HG02981 (cell line): ENCODE results near the gene ALDH6A1.
"Not testable (repeated sequence)": the region's sequence is repeated elsewhere in the genome, so short reads cannot be mapped to it uniquely, and the experiment has no call there.

Experiments
- ATAC-seq: cut with Tn5 transposase; IDR thresholded peaks from one replicate; pipeline ENCODE4 v1.9.1; 2021; ENCODE audit warnings: mild to moderate bottlenecking, moderate library complexity; ENCODE audit not compliant: unreplicated experiment

The ALDH6A1 gene

DNA sequence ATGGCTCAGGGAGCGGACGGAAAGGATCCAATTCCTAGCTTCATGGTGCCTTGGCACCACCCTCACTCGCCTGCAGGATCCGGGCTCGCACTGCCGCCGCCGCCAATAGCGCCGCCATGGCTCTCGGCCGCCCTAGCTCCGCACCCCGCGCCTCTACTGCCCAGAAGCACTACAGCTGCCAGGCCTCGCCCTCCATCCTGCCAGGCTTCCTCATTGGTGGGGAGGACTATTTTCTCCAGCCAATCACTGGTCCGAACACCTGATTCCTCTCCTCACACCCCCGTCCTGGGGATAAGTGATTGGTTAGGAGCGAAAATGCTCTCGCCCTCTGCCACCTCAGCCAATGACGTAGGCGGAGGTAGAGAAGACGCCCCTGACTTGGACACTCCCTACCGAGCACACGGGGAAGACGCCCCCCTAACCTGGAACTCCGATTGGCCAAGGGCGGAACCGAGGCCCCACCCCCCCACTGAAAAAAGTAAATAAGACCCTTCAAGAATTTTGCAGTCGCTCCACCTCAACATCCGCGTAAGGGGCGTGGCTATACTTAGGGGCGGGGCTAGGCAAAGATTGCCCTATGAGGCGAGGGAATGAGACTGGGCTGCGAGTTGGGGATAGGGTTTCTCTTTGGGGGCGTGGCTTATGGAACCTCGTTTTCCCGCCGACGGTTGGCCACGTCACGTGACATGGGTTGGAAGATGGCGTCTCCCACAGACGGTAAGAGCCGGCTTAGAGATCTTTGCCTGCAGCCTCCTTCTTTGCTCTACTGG, at the start of gene ALDH6A1, which contains the start of gene LIN52:
Gene ALDH6A1 (minus strand): TSS at position 177 of the 770 bp plus-strand sequence. CDS start 59 bp downstream, at position 118.
Gene LIN52 (plus strand): TSS at position 680 of the 770 bp plus-strand sequence. CDS start 19 bp downstream, at position 699.
- peak; percentile 90 for ATAC-seq

DNA sequence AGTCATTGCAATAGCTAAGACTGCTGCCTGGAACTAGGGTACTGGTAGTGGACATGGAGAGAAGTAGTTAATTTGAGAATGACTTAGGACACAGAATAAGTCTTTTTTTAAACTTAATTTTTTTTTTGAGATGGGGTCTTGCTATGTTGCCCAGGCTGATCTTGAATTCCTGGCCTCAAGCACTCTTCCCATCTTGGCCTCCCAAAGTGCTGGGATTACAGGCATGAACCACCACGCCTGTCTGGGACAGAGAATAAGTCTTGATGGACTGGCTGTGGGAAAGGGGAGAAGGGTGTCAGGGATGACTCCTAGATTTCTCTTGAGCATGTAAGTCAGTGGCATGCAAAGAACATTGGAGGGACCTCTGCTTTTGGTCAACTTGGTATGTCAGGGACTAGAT, 43.4 kb upstream of the ALDH6A1 start:
- no peak for ATAC-seq

DNA sequence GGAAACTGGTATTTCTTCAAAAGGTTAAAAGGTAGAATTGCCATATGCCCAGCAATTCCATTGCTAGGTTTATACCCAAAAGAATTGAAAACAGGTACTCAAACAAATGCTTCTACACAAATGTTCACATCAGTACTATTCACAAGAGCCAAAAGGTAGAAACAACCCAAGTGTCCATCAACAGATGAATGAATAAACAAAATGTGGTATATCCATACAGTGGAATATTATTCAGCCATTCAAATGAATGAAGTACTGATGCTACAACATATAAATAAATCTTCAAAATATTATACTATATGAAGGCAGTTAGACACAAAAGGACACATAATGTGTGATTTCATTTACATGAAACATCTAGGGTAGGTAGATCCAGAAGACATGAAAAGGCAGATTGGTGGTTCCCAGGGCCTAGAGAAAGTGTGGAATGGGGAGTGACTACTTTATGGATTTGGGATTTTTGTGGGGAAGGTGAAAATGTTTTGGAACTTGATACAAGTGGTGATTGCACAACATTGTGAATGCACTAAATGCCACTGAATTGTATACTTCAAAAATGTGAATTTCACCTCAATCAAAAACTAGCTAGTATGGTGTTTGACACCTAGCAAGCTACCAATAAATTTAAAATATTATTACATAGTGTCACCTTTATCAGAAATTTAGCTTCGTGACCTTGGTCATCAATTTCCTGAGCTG, 42.2 kb upstream of the ALDH6A1 start:
- no peak for ATAC-seq

DNA sequence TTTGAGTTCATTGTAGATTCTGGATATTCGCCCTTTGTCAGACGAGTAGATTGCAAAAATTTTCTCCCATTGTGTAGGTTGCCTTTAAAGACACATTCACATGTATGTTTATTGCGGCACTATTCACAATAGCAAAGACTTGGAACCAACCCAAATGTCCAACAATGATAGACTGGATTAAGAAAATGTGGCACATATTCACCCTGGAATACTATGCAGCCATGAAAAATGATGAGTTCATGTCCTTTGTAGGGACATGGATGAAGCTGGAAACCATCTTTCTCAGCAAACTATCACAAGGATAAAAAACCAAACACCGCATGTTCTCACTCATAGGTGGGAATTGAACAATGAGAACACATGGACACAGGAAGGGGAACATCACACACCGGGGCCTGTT, 41.2 kb upstream of the ALDH6A1 start:
- ATAC-seq, result not testable (repeated sequence)

DNA sequence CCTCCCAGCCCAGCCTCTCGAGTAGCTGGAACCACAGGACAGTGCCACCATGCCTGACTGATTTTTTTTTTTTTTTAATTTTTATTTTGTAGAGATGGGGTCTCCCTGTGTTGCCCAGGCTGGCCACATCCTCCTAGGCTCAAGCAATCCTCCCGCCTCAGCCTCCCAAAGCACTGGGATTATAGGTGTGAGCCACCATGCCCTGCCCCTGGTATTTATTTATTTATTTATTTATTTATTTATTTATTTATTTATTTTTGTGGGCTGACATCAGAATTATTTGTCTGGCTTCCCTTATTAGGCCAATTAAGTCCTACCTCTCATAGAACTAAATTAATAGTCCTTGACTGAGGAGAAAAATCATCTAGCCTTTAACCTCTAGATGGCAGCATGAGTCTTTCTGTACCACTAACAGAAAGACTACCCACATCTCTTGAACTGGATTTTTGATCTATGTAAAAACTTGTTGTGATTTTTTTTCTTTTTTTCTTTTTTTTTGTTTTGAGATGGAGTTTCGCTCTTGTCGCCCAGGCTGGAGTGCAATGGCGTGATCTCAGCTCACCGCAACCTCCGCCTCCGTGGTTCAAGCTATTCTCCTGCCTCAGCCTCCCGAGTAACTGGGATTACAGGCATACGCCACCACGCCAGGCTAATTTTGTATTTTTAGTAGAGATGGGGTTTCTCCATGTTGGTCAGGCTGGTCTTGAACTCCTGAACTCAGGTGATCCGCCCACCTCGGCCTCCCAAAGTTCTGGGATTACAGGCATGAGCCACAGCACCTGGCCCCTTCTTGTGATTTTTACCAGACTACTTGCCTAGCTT, 27.4 kb upstream of the ALDH6A1 start:
- ATAC-seq, result not testable (repeated sequence)

DNA sequence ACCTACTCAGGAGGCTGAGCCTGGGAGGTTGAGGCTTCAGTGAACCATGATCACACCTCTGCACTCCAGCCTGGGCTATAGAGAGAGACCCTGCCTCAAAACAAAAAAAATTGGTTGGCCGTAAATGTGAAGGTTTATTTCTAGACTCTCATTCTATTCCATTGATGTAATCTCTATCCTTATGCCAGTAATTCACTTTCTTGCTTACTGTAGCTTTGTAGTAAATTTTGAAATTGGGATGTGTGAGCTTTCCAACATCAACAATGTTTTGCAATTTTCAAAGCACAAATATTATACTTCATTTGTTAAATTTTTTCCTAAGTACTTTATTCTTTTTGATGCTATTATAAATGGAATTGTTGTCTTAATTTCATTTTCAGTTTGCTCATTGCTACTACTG, 25.1 kb upstream of the ALDH6A1 start:
- no peak for ATAC-seq

DNA sequence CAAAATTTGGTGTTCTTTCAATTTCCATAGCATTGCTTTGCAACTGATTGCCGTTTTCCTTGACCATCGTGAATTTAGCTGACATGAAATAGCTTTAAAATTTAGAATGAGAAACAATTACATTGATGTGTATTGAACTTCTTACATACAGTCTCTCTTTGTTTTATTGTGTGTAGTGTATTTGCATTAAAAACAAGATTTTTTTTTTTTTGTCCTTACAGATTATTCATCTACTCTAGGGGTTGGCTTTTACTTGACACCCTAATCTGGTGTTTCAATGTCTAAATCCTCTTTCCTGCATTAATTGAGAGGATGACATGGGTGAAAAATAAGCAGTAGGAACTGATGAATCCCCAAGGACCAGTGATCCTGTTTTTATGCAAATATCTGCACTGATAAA, 21.1 kb upstream of the ALDH6A1 start:
- ATAC-seq, result no peak

DNA sequence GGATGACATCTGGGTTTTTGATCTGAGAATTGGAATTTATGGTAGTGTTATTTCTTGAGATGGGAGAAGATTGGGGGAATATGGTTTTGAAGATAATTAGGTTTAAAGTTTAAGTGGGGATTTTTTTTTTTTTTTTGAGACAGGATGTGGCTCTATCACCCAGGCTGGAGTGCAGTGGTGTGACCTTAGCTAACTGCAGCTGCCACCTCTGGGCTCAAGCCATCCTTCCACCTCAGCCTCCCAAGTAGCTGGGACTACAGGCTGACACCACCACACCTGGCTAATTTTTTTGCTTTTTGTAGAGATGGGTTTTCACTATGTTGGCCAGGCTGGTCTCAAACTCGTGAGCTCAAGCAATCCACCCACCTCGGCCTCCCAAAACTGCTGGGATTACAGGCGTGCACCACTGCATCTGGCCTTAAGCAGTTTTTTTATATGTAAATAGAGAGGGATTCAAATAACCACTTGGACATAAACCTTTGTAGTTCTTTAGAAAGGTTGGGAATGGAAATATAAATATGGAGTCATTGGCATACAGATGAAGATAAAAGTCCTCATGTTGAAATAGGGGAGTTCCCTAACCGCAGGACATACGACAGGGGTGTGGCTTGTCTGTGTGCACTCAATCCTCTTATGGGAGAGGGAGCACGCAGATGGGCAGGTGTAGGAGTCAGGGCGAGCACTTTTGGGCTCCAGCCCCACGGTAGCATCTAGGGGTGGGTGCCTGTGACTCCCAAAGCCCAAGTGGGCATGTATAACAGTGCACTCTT, 5.2 kb upstream of the ALDH6A1 start:
- no peak for ATAC-seq

DNA sequence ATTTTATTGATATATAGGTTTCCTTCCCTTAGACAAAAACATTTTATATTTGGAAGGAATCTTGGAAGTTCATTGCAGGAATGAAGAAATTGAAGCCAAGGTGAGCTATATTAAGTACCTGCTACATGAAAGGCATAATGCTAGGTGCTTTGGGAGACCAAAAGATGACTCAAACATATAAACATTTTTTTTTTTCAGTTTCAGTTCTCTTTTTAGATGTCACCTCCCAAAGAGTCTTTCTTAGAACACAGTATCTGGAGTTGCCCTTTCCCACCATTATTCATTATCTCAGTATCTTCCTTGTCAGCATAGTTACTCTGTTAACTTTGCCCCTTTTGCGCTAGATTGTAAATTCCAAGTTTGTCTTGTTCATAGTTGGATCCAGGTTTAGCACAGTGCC, 1.6 kb upstream of the ALDH6A1 start:
- ATAC-seq, result no peak

DNA sequence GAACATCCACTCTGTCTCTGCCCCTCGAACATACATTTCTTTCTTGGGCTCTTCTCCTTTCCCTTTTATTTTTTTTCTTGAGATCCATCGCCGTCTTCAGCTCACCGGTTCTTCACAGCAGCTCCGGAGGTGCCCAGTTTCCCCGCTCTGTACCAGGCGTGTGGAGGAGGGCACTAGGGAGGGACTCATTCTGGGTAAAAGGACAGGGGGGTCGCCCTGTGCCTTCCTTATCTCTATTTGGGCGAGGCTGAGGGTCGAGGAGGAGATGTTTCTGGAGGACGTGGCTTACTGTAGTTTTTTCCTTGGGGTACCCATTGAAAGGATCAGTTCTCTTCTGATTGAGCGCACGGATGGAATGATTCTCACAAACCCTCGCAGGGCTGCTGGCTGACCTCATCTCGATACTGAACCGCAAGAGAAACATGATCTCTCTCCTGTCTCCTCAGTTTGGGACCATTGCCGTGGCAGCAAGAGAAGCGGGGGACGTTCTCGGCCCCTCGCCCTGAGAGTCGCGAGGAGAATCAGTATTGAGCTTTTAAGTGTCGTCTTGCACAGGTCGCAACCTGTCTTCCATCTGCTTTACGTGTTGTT, 889 bp upstream of the ALDH6A1 start:
- no peak for ATAC-seq

DNA sequence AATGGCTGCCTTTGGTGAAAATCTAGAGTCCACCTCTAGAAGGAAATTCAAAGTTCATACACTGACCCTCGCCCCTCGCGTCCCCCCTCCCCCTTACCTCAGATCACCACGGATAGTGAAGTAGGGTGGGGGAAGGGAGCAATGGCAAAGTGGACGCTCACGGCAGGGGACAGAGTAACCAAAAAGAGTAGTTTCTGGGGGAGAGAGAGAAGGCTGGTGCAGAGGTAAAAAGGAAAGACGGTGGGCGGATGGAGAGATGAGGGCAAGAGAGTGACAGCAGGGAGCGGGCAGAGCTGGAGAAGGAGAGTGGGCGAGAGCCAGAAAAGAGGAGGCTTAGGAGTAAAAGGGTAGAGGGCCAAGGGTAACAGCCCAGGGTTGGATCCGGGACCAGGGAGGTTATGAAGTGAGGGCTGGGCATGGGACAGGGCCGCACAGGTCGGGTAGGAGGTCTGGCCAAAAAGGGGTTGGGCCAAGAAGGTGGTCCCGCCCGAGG, 423 bp downstream of the ALDH6A1 start:
- ATAC-seq, result peak; percentile 10

DNA sequence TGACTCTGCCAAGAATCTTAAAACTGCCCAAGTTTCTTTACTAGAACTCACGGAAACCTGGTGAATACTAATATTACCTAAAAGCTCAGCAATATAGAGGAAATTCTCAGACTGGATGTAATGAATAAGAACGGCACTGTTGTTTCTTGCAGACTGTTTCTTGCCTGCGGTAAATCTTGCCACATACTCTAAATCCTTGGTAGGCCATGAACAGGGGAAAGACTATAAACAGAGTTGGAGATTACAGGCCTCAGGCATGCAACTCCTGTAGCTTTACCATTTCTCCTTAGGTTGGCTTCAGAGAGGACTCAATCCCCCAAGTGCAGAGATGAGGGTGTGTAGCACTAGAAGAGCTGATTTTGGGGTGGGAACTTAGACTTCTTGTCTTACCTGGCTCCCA, 1.1 kb downstream of the ALDH6A1 start:
- no peak for ATAC-seq

DNA sequence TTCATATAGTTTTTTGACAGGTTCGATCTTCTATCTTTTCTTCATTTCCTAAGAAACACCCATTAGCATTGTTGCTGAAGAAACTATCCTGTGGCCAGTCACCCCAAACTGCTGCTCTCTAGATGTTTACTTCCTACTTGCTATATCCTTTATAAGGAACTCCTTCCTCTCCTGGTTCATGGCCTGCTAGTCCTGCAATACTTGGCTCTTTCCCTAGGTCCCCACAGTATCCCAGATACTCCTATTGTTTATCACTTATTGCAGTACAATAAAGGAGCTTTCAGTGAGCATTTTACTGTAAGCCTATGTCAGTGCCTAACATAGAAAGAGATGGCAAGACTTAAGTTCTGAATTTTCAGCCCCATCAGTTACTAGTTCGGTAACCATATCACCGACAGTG, 2.8 kb downstream of the ALDH6A1 start:
- ATAC-seq, result no peak

DNA sequence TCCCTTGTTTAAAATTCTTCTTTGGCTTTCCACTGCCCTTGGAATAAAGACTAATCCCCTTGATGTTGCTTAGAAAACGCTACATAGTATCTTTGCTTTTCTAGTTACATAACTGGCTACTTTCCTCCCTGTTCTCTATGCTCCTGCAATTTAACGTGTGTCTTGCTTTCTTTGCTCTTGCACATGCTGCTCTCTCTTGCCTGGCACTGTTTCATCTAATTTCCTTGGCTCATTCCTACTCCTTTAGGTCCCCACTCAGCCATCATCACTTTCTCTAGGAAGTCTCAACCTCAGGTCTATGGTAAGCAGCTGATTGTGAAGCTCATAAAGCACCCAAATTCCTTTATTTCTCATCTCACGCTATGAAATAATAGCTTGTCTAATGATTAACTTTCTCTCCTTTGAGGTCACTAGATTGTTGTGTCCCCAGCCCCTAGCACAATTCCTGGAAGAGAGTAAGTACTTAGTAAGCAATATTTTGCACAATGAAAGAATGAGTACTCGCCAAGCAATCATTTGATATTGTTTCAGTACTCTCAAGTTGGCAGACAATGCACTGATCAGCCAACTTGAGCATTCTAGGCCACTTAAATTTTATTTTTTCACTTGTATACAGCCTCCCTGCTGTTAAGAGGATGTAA, 3.3 kb downstream of the ALDH6A1 start:
- ATAC-seq, result no peak

DNA sequence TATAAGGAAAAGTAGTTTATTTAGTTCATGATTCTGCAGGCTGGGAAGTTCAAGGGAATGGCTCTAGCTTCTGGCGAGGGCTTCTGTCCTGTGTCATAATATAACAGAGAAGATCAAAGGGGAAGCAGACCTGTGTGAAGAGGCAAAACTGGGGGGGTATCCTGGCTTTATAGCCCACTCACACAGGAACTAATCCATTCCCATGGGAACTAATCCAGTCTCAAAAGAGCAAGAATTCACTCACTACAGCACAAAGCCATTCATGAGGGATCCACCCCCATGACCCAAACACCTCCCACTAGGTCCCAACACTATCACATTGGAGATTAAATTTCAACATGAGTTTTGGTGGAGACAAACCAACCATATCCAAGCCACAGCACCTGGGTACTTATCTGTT, 6.9 kb downstream of the ALDH6A1 start:
- no peak for ATAC-seq

DNA sequence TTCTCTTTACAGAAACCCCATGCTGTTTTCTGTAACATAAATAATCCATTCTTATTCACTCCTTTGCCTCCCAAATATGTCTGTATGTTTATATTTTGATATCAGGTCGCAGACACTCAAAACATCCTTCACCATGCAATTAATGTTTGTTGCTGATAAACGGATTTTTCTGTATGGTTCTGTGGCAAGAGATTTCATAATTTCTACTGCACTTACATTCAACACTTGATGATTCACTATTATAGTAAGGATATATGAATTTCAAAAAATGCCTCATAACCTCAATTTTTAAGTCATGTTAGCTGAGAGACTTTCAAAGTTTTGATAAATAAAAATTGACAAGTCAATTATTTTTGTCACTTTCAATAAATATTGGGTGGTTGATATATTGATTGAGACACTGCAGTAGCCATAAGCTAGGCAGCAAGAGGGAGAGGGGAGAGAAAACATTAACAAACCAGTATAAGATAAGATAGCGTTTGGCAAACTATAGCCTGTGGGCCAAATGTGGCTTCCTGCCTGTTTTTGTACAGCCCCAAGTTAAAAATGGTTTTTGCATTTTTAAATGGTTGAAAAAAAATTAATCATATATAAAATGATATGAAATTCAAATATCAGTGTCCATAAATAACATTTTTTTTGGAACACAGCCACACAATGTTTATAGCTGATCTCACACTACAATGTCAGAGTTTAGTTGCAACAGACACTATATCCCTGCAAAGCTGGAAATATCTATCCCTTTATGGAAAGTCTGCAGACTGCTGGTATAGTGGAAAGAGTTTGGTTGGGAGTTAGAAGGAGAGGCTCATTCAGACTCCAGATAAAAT, 18.3 kb downstream of the ALDH6A1 start:
- ATAC-seq, result no peak

DNA sequence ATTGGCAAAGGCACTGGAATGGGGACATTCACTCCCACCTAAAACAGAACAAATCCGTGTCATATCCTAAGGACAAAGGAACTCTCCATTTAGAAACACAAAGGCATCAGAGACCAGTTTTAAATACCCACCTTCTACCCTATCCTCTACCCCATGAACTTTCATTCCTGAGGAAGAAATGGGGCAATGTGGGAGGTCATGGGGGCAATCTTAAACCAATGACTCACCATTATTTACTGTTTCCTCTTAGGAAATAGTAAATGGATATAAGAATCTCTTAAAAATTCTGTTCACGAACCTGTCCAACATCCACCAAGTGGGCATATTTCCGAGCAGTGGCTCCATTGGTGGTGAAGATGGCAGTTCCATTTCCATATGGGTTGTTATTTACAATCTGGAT, 19.4 kb downstream of the ALDH6A1 start:
- ATAC-seq, result no peak

DNA sequence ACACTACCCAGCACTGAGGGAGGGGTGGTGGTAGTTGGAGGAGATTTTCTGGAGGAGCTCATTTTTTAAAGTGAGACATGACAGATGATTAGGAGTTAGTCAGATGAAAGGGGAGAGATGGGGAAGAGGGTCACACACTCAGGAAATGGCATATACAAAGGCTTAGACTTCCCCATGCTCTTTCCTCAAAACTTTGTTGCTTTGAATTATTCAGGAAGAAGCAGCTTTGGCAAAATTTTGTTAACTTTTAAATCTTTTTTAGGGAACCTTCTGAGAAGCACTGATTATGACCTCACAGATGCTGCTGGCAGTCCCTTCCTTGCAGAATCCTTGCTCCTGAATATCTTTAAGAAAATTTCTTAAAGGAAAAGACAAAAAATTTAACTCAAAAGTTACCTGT, 19.8 kb downstream of the ALDH6A1 start:
- no peak for ATAC-seq

DNA sequence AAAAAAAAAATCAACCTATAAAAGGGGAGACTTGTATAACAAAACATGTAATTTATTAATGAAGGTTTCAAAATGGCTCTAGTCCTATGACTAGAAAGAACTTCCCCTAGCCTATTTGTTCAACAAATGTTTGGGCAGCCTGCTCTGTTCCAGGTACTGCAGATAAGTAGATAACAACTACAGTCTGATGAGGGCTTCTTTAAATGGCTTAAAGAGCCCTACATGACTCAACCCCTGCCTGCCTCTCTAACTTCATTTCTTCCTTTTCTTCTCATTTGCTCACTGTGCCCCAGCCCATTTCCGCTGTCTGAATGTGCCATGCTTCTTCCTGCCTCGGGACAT, 21.5 kb downstream of the ALDH6A1 start:
- no peak for ATAC-seq
